Activated T-helper 1 cell treated with anti-CD3 and anti-CD28 coated beads, Interleukin-12 subunit alpha, Interleukin-12 subunit beta, Interleukin-2, Interleukin-4 antibody, amounts not matched to agents 30 ng/mL and 10 ng/mL and 1 ng/mL, durations not matched to agents 14 hours and 24 hours and 36 hours (primary cell): ENCODE measurements around the gene CCDC33. TPM values are rescaled to one million over a fixed set of nuclear protein-coding genes. Genes with fewer than 3 reads are reported as not detected.
A peak's percentile ranks its signal among the peaks of the same experiment; 100 is the strongest.
"Not testable (repeated sequence)": the region's sequence is repeated elsewhere in the genome, so short reads cannot be mapped to it uniquely, and the experiment has no call there.

ENCODE experiments used
- DNase-seq: peaks from one replicate; pipeline ENCODE4 v3.0.0; 2021; ENCODE audit warnings: low spot score
- H3K27ac Mint-ChIP-seq: one replicate; pipeline ENCODE4 v1.8.0; 2021; ENCODE audit warnings: mild to moderate bottlenecking, mixed read lengths
- H3K27me3 Mint-ChIP-seq: one replicate; pipeline ENCODE4 v1.8.0; 2022; ENCODE audit warnings: mild to moderate bottlenecking, moderate library complexity, mixed read lengths; ENCODE audit not compliant: insufficient read depth
- H3K36me3 Mint-ChIP-seq: one replicate; pipeline ENCODE4 v1.8.0; 2021; ENCODE audit warnings: low read depth, mixed read lengths
- H3K4me1 Mint-ChIP-seq: one replicate; pipeline ENCODE4 v1.8.0; 2021; ENCODE audit warnings: low read depth, mixed read lengths
- H3K4me3 Mint-ChIP-seq: one replicate; pipeline ENCODE4 v1.8.0; 2021; ENCODE audit warnings: mild to moderate bottlenecking, moderate library complexity, mixed read lengths
- H3K9me3 Mint-ChIP-seq: one replicate; pipeline ENCODE4 v1.8.0; 2021; ENCODE audit warnings: mixed read lengths
- intact Hi-C: fragments of 100-400 bp; cut with micrococcal nuclease; formaldehyde crosslinking; loops from one replicate; pipeline ENCODE4 v1.15.1; 2024
- total RNA-seq: library from RNA; stranded (reverse); gene quantifications from 2 replicates; pipeline ENCODE4 v1.2.3, GENCODE V29; 2022

CCDC33 gene
- total RNA-seq, 1 donor from 2014 or later: not detected

DNA sequence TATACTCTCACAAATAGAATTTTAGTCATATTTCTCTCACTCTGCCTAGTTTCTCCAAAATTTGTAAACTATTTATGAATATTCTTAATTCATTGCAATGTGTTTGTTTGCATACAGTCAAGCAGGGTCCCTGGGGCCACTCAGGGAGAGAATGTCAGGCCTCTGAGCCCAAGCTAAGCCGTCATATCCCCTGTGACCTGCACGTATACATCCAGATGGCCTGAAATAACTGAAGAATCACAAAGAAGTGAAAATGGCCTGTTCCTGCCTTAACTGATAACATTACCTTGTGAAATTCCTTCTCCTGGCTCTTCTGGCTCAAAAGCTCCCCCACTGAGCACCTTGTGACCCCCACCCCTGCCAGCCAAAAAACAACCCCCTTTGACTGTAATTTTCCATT, 117.9 kb downstream of the CCDC33 start:
- H3K4me3 Mint-ChIP-seq, H3K4me1 Mint-ChIP-seq, intact Hi-C loops, DNase-seq, H3K27ac Mint-ChIP-seq, H3K36me3 Mint-ChIP-seq: not testable (repeated sequence)
- Mint-ChIP-seq H3K9me3 (peaks cover 13% of the 10 kb centered on the region), H3K27me3 (peaks cover 17% of the 10 kb centered on the region)

DNA sequence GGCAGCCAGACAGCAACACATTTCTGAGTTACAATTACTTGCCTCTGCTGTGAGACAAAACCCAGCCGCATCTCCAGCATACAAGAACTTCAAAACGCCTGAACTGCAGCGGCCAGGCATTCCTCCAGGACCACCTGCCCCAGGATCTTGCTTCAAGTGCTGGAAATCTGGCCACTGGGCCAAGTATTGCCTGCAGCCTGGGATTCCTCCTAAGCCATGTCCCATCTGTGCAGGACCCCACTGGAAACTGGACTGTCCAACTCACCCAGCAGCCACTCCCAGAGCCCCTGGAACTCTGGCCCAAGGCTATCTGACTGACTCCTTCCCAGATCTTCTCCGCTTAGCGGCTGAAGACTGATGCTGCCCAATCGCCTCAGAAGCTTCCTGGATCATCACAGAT, 119.9 kb downstream of the CCDC33 start:
- H3K27ac Mint-ChIP-seq, H3K36me3 Mint-ChIP-seq, H3K4me1 Mint-ChIP-seq, DNase-seq, intact Hi-C loops, H3K4me3 Mint-ChIP-seq: not testable (repeated sequence)
- Mint-ChIP-seq H3K27me3 (peaks cover 17% of the 10 kb centered on the region), H3K9me3 (peaks cover 13% of the 10 kb centered on the region)

DNA sequence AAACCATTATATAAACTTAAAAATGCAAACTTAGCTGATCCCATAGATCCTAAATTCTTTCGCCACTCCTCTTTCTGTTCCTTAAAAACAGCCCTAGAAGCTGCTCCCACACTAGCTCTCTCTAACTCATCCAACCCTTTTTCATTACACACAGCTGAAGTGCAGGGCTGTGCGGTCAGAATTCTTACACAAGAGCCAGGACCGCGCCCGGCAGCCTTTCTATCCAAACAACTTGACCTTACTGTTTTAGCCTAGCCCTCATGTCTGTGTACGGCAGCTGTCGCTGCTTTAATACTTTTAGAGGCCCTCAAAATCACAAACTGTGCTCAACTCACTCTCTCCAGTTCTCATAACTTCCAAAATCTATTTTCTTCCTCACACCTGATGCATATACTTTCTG, 121.4 kb downstream of the CCDC33 start:
- H3K4me3 Mint-ChIP-seq, intact Hi-C loops, H3K36me3 Mint-ChIP-seq, H3K4me1 Mint-ChIP-seq, H3K27ac Mint-ChIP-seq, DNase-seq: not testable (repeated sequence)
- H3K9me3 Mint-ChIP-seq: peaks cover 13% of the 10 kb centered on the region
- H3K27me3 Mint-ChIP-seq: peaks cover 15% of the 10 kb centered on the region

DNA sequence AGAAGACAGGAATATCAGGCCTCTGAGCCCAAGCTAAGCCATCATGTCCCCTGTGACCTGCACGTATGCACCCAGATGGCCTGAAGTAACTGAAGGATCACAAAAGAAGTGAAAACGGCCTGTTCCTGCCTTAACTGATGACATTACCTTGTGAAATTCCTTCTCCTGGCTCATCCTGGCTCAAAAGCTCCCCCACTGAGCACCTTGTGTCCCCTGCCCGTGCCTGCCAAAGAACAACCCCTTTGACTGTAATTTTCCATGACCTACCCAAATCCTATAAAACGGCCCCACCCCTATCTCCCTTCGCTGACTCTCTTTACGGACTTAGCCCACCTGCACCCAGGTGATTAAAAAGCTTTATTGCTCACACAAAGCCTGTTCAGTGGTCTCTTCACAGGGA, 123.2 kb downstream of the CCDC33 start:
- intact Hi-C loops, H3K9me3 Mint-ChIP-seq, DNase-seq, H3K4me3 Mint-ChIP-seq, H3K36me3 Mint-ChIP-seq, H3K27ac Mint-ChIP-seq, H3K4me1 Mint-ChIP-seq: not testable (repeated sequence)
- peaks cover 26% of the 10 kb centered on the region for H3K27me3 Mint-ChIP-seq

DNA sequence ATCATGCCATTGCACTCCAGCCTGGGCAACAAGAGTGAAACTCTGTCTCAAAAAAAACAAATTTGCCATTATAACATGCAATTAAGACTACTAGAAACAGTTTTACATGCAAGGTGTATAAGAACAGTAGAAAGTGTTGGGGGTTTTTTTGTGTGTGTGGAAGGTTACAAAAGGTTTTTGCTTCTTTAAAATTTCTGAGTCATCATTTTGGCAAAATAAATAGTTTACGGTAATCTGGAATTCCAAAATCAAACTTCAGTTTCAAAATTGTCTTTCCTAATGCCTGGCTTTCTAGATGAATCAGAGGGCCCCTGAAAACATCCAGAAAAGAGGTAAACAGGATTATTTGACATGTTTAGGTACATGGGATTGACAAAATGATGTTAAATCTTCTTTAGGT, 124.7 kb downstream of the CCDC33 start:
- DNase-seq, H3K27ac Mint-ChIP-seq, H3K36me3 Mint-ChIP-seq, intact Hi-C loops, H3K4me1 Mint-ChIP-seq, H3K4me3 Mint-ChIP-seq, H3K9me3 Mint-ChIP-seq: not testable (repeated sequence)
- H3K27me3 Mint-ChIP-seq: peaks cover 29% of the 10 kb centered on the region

DNA sequence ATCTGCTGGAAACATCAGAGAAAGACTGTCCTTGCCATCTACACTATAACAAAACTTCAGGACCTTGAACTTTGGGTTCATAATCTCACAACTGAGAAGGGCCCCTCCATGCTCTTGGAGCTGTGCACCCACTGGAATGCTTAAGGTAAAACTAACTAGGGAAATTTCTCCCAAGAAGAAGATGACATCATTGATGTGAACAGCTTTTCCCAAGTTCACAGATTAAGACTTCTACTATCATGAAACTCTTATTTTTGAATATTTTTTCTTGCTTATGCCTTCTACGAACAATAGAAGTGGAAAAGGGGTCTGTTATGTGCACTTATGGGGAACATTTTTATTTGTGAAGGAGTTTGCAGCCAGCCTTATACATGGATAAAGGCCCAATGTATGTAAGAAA, 126.4 kb downstream of the CCDC33 start:
- peaks cover 39% of the 10 kb centered on the region for H3K27me3 Mint-ChIP-seq
- H3K27ac Mint-ChIP-seq: no peak overlapping the region
- H3K4me1 Mint-ChIP-seq: peaks cover 5% of the 10 kb centered on the region
- DNase-seq: no peak
- intact Hi-C loops: no loop called here
- H3K4me3 Mint-ChIP-seq: no peak overlapping the region
- H3K36me3 Mint-ChIP-seq: no peaks in the 10 kb centered on the region
- H3K9me3 Mint-ChIP-seq: no peaks in the 10 kb centered on the region

DNA sequence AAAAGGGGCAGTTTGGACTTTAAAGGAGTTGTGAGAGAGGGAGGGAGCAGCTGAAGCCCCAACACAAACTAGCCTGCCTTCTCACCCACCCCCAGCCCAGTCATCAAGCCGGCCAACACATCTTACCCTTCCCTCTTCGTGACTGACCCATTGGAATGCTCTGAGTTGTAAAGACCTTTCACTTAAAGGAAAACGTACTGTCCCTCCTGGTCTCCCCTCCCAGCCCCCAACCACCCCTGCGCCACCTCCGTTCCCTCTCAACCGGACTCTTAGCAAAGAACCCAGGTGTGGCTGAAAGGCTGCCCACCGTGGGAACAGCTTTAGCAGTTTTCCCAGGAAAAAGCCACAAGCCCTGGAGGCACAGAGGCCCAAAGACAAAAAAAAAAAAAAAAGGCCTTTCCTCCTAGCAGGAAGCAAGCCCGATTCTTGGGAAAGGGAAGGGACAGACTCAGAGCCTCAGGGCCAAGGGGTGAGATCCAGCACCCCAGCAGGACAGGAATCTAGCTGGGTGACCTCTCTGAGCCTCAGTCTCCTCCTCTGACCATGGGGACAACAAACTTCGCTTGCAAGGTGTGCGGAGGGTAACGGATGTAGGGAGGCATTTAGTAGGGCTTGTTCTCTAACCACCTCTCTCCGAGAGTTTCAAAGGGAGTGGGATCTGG, 128.9 kb downstream of the CCDC33 start:
- H3K4me3 Mint-ChIP-seq: peak overlapping the region; percentile 65
- intact Hi-C loops: no loop called here
- no peaks in the 10 kb centered on the region for H3K36me3 Mint-ChIP-seq
- H3K27me3 Mint-ChIP-seq: peaks cover 48% of the 10 kb centered on the region
- H3K4me1 Mint-ChIP-seq: peaks cover 5% of the 10 kb centered on the region
- no peaks in the 10 kb centered on the region for H3K9me3 Mint-ChIP-seq
- no peak overlapping the region for H3K27ac Mint-ChIP-seq
- DNase-seq: no peak

DNA sequence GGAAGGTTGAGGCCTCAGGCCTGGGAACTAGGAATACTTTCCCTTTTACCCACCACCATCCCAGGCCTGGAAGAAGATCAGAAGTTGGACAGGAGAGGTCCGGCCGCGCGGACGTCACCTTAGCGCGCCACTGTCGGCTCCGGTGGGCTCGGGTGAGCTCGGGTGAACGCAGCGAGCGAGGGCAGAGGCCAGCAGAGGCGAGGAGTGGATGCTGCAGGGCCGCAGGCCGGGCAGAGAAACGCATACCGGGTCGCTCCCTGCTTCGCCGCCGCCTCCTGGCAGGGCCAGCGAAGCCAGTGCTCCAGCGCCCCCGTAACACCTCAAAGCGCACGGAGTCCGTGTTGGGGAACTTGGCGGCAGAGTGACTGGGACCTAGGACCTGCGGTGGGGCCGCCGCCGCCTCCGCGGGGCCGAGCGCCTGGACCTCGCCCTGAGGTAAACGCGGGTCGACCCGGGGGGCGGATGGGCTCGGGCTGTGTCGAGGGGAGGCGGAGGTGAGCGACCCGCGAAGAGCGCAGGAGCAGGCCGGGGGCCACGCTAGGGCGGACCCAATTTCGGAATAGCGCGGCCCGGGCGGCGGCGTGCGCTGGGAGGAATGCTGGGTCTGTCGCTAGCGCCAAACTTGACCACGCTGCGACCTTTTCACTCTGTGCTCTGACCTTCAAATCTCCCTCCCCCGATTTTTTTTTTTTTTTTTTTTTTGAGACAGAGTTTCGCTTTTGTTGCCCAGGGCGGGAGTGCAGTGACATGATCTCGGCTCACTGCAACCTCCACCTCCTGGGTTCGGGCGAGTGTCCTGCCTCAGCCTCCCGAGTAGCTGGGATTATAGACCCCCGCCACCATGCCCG, 129.7 kb downstream of the CCDC33 start:
- peaks cover 55% of the 10 kb centered on the region for H3K27me3 Mint-ChIP-seq

DNA sequence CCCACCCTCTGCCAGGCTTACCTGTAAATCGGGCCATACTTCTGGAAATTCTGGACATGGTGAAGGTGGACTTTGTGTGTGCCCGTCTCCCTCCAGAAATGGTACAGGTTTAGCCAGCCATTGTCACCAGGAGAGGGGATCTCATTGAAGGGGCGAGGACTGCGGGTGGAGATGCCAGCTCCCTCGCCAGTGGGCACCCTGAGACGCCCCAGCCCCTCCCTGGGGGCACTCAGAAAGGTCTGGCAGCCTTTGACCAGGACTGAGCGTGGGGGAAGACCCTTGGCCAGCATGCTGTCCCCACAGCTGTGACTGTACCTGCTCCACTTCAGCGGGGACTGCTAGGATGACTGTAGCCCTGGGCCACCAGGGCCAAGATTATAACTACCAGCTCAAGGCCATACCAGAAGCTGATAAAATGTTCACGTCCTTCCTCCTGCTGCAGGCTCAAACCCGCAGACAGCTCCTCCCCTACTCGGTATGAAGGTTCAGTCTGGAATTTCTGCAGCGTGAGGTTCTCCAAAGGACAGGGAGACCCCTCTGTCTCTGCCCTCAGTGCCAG, 131.2 kb downstream of the CCDC33 start, which contains the start of gene CYP11A1:
TSS of gene CYP11A1 (minus strand) at position 351 of the 559 bp plus-strand sequence. CDS start at position 290, 61 bp downstream.
- Mint-ChIP-seq H3K4me3 (peak within 1 kb of the TSS; percentile 30), H3K27ac (no peak within 1 kb of the TSS), H3K36me3 (no peaks in the 10 kb centered on the region), H3K9me3 (no peaks in the 10 kb centered on the region), H3K27me3 (peaks cover 62% of the 10 kb centered on the region), H3K4me1 (peaks cover 5% of the 10 kb centered on the region)
- no peak for DNase-seq
- intact Hi-C loops: no loop called here

More for the DNA sequence above, 129.7 kb downstream of the CCDC33 start:
- Mint-ChIP-seq H3K4me1 (peaks cover 5% of the 10 kb centered on the region), H3K36me3 (no peaks in the 10 kb centered on the region), H3K9me3 (no peaks in the 10 kb centered on the region), H3K4me3 (peak overlapping the region; percentile 65), H3K27ac (no peak overlapping the region)
- no peak for DNase-seq
- intact Hi-C loops: no loop called here

DNA sequence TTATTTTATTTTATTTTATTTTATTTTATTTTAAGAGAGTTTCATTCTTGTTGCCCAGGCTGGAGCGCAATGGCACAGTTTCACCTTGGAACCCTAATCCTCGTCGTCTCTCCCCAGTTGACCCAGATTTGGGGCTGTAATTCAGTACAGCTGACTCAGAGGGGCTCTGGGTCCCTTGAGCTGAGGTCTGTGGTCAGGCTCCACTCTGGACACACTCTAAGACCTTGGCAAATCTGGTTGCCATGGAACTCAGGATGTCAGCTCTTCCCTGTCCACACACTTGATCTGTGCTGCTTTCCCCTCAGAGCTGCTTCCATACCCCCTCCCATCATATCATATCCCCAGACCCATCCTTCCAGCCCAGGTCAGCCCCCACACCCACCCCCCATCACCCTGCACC, 132.0 kb downstream of the CCDC33 start:
- H3K36me3 Mint-ChIP-seq: no peaks in the 10 kb centered on the region
- no peak overlapping the region for H3K4me3 Mint-ChIP-seq
- H3K4me1 Mint-ChIP-seq: peaks cover 5% of the 10 kb centered on the region

DNA sequence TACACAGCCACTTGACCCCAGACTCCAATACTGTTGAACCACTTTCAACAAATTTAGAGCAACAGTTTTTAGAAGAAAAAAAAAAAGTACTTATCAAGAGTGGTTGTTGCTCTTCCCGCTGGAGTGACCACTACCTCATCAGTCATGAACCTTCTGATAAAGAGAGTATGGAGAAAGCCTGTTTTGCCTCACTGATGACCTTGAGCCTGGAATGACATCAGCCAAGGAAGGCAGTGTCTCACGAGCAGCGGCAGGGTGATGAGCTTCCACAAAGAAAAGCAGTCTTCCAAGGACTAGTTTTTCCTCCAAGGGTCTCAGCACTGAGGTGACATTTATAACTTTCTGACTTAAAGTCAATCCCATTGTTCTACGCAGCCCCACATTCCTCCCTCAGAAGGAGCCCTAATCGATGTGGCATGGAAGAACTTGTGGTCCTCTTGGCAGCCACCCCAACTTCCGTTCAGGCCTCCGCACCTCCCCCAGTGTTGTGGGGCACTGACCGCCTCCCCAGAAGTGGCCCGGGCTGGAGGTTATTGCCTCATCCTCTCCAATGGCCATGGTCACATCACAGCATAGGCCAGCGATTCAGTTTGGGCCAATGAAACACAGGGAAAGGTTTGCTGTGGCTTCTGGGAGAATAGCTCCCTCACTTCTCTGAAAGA, 133.1 kb downstream of the CCDC33 start:
- H3K4me1 Mint-ChIP-seq: peaks cover 10% of the 10 kb centered on the region
- intact Hi-C loops: no loop called here
- no peaks in the 10 kb centered on the region for H3K9me3 Mint-ChIP-seq
- no peak for DNase-seq
- no peak overlapping the region for H3K4me3 Mint-ChIP-seq
- no peaks in the 10 kb centered on the region for H3K36me3 Mint-ChIP-seq
- peaks cover 52% of the 10 kb centered on the region for H3K27me3 Mint-ChIP-seq
- no peak overlapping the region for H3K27ac Mint-ChIP-seq

More for the DNA sequence above, 132.0 kb downstream of the CCDC33 start:
- intact Hi-C loops: no loop called here
- peaks cover 61% of the 10 kb centered on the region for H3K27me3 Mint-ChIP-seq
- no peak overlapping the region for H3K27ac Mint-ChIP-seq
- DNase-seq: no peak
- H3K9me3 Mint-ChIP-seq: no peaks in the 10 kb centered on the region

DNA sequence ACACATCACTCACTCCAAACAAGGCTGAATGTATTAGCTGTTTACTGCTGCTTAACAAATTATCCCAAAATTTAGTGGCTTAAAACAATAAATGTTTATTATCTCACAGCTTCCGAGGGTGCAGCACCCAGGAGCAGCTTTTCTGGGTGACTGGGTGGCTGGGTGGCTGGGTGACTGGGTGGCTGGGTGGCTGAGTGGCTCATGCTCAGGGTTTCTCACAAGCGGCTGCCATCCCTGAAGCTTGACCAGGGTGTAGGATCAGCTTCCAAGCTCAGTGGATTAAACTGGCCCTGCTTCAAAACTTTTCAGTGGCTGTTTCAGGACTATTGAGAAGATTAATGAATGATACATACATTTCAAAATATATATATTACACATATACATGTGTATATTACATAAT, 133.6 kb downstream of the CCDC33 start:
- no peak overlapping the region for H3K27ac Mint-ChIP-seq
- no peak overlapping the region for H3K4me3 Mint-ChIP-seq
- no peak for DNase-seq
- no peaks in the 10 kb centered on the region for H3K36me3 Mint-ChIP-seq
- H3K27me3 Mint-ChIP-seq: peaks cover 46% of the 10 kb centered on the region
- H3K4me1 Mint-ChIP-seq: peaks cover 9% of the 10 kb centered on the region
- no peaks in the 10 kb centered on the region for H3K9me3 Mint-ChIP-seq
- intact Hi-C loops: loop anchor here (5.0 kb wide), 2 partner anchors 568 to 583 kb away; partner anchors contain the start of gene COX5A
